ENCODE results near the gene PPFIBP1.

DNA sequence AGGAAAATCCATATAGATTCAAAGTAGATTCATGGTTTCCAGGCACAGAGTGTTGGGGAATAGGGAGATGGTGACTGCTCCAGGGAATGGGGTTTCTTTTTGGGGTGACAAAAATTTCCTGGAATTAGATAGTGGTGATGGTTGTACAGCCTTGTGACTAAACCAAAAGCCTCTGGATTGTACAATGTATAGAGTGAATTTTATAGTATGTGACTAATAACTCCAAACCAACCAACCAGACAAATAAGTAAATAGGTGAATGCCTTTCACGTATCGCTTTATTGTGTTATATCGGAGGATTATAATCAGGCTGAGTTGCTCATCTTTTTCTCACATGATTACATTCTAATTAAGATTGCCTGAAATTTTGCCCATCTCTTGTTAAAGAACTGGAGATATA is 24.6 kb upstream of the PPFIBP1 start:
- TF ChIP-seq TAF1 (IDR thresholded peaks at IDR 0.05; ENCODE audit: low read depth, low read length) (no peak), SUZ12 (IDR thresholded peaks at IDR 0.05; ENCODE audit: low read length) (no peak), CEBPB (IDR thresholded peaks at IDR 0.05; ENCODE audit: low read depth, low read length) (no peak), ATF3 (IDR thresholded peaks at IDR 0.05; ENCODE audit: insufficient read depth, low read depth, low read length) (no peak), ASH2L (IDR thresholded peaks at IDR 0.05; ENCODE audit: low read length) (no peak), KDM4A (IDR thresholded peaks at IDR 0.05; ENCODE audit: low read depth, low read length, severe bottlenecking) (no peak), CREB1 (IDR thresholded peaks at IDR 0.05) (no peak), POLR2AphosphoS5 (IDR thresholded peaks at IDR 0.05; ENCODE audit: low read depth, low read length) (no peak), POLR2A (IDR thresholded peaks at IDR 0.05; ENCODE audit: control extremely low read depth in 1 of 2, low read depth in 2 of 2, low read length in 2 of 2) (no peak), EP300 (IDR thresholded peaks at IDR 0.05; ENCODE audit: borderline replicate concordance in 1 of 2, low read depth in 2 of 2, low read length in 2 of 2) (no peak)
- TF ChIP-seq, protein P1, sequence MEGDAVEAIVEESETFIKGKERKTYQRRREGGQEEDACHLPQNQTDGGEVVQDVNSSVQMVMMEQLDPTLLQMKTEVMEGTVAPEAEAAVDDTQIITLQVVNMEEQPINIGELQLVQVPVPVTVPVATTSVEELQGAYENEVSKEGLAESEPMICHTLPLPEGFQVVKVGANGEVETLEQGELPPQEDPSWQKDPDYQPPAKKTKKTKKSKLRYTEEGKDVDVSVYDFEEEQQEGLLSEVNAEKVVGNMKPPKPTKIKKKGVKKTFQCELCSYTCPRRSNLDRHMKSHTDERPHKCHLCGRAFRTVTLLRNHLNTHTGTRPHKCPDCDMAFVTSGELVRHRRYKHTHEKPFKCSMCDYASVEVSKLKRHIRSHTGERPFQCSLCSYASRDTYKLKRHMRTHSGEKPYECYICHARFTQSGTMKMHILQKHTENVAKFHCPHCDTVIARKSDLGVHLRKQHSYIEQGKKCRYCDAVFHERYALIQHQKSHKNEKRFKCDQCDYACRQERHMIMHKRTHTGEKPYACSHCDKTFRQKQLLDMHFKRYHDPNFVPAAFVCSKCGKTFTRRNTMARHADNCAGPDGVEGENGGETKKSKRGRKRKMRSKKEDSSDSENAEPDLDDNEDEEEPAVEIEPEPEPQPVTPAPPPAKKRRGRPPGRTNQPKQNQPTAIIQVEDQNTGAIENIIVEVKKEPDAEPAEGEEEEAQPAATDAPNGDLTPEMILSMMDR (IDR thresholded peaks at IDR 0.05; ENCODE audit: control extremely low read depth in 1 of 3, insufficient read depth in 1 of 3, low read depth in 1 of 3, low read length in 3 of 3) = no peak

All from H1 (cell line).